GM21786 (cell line): ENCODE results near the gene PPFIBP2.

Experiments
- ATAC-seq: cut with Tn5 transposase; IDR thresholded peaks from one replicate; pipeline ENCODE4 v1.9.1; 2021; ENCODE audit not compliant: unreplicated experiment

PPFIBP2 gene

GRCh38 chr11:7575841-7576725 lies 62.3 kb downstream of the PPFIBP2 start:
- ATAC-seq: no peak

GRCh38 chr11:7576726-7577290 lies 63.0 kb downstream of the PPFIBP2 start:
- no peak for ATAC-seq

DNA sequence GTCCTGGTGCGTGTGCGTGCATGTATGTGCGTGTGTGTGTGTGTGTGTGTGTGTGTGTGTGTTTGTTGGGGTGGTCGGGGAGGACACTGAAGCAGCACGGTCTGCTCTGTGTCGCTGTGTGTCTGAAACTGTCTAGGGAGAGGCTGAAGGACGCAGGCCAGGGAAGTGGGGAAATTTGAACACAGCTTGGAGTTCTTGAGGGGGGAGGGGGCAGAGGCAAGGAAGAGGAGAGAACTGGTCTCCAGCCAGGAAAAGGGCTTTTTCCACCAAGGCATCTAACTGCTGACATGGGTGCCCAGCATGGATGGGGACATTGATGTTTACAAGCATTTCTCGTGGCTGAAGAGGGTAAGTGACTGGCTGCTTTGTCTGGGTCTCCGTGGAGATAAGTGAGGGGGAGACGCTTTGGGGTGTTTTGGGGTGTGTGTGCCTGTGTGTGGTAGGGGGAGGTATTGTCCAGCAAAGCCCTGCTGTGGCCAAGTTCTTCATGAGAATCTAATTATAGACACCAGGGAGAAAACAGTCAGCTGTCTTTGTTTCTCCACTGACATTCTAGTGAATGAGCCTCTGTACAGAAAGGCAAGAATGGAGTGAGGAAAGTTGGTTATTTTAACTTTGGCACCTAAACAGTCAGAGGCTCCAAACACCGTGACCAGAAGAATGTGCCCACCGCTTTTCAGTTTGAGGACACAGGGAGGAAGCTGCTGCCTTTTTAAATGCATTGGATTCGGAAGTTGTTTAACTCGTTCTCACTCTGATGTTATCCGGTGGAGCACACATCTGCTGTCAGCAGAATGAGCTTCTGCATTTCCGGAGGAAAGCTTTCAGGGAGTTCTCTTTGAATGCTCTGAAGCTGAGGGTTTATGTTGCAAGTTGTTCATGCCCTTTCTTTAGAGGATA lies 63.7 kb downstream of the PPFIBP2 start:
- no peak for ATAC-seq

GRCh38 chr11:7578276-7578955 lies 64.6 kb downstream of the PPFIBP2 start:
- ATAC-seq: no peak

DNA sequence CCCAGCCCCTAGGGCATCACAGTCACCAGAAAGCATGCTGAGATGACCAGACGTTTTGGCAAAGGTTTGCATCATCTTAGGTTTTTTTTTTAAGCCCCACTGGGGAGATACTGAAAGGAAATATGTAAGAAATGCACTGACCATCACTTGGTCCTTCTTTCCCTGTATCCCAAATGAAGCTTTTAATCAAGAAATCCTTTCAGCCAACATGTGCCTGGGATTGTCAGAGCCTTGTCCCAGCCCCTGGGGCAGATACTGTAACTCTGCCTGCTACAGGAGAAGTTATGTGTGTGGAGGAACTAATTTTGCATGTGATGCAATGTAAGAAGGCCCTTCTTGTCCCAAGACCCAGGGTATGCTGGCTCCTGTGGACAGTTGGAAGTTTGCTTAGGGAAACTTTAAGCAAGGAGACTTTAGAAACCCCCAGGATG lies 65.6 kb downstream of the PPFIBP2 start:
- no peak for ATAC-seq

- ATAC-seq: no peak
Observed at GRCh38 chr11:7581021-7581590, 67.3 kb downstream of the PPFIBP2 start.

DNA sequence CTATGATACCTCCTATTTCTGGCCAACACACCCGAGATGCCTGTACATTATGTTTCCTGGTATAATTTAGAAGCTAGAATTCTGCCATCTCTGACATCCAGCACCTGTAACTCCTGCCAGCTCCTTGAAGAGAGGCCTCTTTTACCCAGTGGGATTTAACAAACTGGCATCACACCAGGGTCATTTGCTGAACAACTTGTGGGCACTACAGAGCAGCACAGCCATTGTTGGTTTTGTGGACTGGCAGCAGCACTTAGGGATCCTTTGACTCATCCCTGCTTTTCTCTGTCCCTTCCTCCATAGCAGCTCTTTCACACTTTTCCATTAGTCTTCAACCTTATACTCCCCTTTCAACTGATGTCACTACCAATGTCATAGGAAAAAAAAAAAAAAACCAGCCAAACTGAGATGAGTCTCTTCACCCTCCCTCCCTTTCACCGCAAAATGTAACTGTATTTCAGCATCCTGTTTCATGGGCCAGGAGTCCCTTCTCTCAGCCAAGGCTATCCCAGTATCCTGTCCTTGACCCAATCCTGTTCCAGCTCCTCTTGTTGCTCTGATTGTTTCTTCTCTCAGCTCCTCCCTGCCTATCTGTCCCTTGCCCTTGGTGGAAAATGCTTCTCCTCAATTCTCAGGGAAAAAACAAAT lies 68.7 kb downstream of the PPFIBP2 start:
- no peak for ATAC-seq

- ATAC-seq: no peak
Observed at GRCh38 chr11:7583248-7583647, 69.4 kb downstream of the PPFIBP2 start.

GRCh38 chr11:7584910-7585309 lies 71.1 kb downstream of the PPFIBP2 start:
- ATAC-seq: no peak

DNA sequence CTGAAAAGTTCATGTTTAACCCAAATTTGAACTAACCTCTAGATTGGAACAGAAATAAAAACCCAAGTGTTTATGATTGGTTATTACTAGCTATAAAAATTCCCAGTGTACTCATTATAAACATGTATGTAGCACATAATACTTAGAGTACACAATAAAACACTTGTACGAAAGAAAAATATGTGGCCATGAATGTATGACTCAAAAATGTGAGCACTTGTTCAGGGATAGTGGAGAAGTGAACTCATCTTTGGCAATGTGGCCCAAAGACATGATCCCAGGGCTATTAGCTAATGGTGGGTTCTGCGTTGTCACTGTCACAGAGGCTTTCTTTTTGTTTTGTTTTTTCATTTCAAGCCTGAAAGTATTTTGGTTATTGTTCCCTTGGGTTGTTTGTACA lies 72.0 kb downstream of the PPFIBP2 start:
- ATAC-seq: no peak

- ATAC-seq: no peak
Observed at GRCh38 chr11:7586376-7586775, 72.6 kb downstream of the PPFIBP2 start.

DNA sequence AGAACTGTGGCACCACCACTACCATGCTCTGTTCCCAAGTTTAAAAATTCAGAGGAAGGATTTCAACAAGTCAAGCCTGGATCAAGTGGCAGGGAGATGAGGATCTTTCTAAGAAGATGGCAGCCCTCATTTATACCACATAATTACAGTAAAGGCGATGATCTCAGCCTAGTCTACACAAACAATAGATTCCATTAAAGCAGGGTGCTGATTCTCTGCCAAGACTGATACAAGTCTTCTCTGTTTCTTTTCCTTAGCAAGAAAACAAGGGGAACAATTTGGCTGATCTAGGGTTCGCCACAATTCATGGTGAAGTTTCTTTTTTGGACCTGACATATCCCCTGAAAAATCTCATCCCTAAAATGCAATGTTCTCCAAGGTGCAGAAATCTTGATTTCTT lies 73.9 kb downstream of the PPFIBP2 start:
- ATAC-seq: no peak

DNA sequence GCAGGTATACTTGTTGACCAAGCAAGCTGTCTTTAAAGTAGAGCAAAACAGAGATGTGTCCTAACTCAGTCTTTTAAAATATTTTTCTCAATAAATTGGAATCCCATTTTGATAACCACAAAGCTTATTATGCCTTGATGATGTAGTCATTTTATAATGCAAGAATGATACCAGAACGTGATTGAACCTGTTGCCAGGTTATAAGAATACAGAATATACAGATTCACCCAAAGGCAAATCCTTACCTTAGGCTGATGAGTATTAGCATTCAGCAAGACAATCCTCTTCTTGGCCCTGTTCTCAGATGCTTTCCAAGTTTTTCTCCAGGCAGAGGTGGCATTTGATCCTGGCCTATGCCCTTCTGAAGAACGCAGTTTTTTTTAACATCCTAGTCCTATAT lies 76.1 kb downstream of the PPFIBP2 start:
- no peak for ATAC-seq

- no peak for ATAC-seq
Observed at GRCh38 chr11:7590529-7590928, 76.7 kb downstream of the PPFIBP2 start.

GRCh38 chr11:7591107-7591894 lies 77.5 kb downstream of the PPFIBP2 start:
- ATAC-seq: no peak

- no peak for ATAC-seq
Observed at GRCh38 chr11:7591987-7592386, 78.2 kb downstream of the PPFIBP2 start.

- ATAC-seq: no peak
Observed at GRCh38 chr11:7592711-7593110, 78.9 kb downstream of the PPFIBP2 start.

GRCh38 chr11:7593481-7593880 lies 79.7 kb downstream of the PPFIBP2 start:
- ATAC-seq: no peak
